ENCODE measurements around the gene ACSM6.

Gene ACSM6

DNA sequence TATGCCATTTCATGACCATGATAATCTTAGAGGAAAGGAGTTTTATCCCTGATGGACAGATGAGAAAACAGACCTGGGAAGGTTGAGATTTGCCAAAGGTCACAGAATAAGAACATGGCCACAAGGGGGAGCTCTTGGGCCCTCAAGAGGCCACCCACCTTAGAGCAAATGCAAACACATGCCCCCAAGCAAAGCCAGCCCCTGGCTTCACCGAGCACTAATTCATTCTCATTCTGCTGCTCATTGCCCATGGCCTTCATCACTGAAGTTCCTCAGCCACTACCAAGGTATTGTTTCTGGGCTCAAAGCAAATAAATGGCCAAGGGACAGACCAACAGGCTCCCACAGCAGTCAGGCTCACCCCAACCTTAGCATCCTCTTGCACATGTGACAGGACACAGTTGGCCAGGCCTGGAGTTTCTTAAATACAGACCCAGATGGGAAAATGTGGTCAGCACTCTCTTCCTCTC, 52.6 kb downstream of the ACSM6 start:
- DNase-seq (ENCODE audit: low read depth), result peak; percentile 30

DNA sequence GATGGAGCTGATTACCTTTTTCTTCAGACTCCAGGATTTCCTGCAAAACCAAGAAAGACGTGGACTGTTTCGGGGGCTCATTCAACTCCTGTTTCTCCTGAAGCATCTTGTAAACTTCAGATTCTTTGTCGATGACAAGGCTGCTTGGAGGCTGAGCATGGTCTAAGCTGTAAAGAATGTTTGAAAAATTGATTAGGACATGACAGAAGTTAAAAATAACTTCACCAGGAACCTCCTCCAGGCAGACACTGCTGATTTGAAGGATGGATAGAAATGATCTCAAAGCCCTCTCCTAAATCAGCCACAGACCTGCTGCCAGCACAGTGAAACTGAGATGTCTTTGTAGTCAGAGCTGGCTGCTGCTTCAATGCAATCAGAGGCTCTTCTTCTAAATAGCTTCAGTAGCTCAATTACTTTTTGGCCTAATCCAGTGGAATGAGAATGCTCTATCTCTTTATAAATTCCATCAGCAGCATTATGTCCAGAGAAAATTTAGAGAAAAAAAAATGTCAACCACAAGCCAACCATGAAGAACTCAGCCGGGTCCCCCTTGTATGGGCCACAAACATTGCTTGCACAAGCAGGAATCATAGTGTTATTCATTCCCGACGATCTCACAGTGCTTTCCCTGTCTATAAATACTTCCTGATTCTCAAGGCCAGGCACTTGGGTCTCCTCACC, 53.3 kb downstream of the ACSM6 start:
- no peak for DNase-seq (ENCODE audit: low read depth)

DNA sequence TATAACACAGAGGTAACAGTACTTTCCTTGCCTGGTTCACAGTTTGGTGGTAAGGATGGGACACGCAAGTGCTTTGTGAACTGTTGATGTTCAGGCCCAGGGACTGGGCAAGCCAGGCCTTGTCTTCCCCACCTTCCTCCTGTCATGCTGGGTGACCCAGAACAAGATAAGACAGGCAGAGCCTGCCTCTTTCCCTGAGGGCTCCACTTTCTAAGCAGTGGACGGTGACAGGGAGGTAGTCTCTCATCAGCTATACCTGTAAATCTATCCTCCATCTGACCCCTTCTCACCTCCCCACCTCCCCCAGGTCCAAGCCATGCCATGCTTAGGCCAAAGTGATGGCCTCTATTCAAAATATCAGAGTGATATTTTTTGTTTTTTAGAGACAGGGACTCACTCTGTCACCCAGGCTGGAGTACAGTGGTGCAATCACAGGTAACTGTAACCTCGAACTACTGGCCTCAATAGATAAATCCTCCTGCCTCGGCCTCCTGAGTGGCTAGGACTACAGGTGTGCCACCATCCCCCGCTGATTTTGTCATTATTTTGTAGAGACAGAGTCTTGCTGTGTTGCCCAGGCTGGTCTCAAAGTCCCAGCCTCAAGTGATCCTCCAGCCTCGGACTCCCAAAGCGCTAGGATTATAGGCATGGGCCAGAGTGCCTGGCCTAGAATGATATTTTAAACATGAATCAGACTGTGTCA, 54.0 kb downstream of the ACSM6 start:
- no peak for DNase-seq (ENCODE audit: low read depth)

DNA sequence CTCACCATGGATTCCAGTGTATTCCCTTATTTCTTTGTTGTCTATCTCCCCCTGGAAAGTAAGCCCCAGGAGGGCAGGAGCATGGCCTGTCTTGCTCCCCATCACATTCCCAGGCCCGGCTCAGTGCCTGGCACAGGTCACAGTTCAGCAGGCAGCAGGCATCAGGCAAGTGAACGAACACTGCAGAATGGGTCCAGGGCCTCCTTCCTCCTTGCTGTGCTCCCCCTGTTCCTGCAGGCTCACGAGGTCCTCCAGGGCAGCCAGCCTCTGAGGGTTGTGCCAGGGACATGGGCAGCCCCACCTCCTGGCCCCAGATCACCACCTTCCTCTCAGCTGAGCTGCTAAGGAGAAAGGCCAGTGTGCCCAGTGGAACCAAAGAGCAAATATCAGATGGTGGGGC, 55.0 kb downstream of the ACSM6 start:
- no peak for DNase-seq (ENCODE audit: low read depth)

DNA sequence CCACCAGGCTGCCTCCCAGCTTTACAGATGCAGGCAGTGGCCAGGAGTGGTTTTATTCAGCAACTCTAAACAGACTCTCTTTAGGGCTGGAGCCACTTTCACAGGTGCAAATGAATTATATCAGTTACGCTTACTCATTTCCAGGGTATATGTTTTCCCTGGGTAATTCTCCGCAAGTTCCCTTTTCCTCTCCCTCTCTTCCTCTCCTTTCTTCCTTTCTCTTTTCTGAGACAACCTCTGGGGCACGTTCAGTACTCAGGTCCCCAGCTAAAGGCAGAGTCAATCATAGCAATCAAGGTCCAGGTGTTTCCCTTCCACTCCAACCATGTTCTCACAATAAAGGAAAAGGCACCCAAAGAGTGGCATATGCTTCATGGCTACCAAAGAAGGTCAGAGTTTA, 55.4 kb downstream of the ACSM6 start:
- no peak for DNase-seq (ENCODE audit: low read depth)

DNA sequence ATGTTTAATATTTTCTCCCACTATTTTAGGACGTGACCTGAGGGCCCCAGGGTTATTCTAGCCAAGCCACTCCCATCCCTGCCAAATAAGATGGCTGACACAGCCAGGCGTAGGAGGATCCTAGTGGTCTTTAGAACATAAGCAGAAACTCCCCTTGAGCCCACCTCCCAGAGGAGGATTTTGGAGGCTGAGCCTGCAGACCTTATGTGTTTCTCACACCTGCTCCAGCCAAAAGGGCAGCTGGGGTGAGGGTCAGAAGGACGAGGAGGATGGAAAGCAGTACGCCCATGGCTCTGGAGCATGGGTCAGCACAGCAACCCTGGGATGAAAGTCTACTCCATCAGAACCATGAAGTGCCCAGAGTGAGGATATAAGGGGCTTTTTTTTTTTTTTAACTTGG, 56.8 kb downstream of the ACSM6 start:
- no peak for DNase-seq (ENCODE audit: low read depth)

DNA sequence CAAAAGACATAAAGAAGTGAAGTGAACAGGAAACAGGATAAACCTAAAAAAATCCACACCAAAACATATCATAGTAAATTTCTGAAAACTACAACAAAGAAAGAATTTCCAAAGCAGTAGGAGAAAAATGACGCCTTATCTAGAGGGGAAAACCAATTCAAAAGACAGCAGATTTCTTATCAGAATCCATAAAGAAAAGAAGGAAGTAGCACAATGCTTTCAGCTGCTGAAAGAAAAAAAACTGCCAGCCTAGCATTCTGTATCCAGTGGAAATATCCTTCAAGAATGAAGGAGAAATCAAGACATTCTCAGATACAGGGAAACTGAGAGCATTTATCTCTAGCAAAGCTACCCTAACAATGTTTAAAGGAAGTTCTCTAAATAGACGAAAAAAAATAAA, 59.0 kb downstream of the ACSM6 start:
- DNase-seq (ENCODE audit: low read depth), result no peak

DNA sequence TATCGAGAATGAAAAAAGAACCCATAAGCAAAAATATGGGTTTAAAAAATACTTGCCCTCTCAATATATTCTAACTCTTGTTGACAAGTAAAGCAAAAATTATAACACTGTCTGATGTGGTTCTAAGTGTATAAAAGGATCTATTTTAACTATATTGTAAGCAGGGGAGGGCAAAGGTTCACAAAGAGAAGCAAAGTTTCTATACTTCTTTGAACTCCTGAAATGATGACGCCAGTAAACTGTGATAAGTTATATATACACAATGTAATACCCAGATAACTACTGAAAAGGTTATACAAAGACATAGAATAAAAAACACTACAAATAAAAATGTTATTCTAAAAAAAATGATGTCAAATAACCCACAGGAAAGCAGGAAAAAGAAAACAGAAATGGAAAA, 59.6 kb downstream of the ACSM6 start:
- no peak for DNase-seq (ENCODE audit: low read depth)

DNA sequence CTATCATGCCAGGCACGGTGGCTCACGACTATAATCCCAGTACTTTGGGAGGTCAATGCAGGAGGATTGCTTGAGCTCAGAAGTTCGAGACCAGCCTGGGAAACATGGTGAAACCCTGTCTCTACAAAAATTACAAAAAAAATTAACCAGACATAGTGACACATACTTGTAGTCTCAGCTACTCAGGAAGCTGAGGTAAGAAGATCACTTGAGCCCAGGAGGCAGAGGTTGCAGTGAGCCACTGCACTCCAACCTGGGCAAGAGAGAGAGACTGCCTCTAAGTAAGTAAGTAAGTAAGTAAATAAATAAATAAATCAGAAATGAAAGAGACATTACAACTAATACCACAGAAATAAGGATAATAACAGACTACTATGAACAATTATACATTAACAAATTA, 60.6 kb downstream of the ACSM6 start:
- DNase-seq (ENCODE audit: low read depth), result no peak

DNA sequence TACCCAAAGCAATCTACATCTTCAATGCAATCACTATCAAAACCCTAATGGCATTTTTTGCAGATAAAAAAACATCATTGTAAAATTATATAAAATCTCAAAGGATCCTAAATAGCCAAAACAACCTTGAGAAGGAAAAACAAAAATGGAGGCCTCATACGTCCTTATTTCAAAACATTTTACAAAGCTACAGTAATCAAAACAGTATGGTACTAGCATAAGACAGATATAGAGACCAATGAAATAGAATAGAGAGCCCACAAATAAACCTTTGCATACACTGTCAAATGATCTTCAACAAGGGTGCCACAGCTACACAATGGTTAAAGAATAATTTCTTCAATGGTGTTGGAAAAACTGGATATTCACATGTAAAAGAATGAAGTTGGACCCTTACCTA, 62.2 kb downstream of the ACSM6 start:
- DNase-seq (ENCODE audit: low read depth), result no peak

DNA sequence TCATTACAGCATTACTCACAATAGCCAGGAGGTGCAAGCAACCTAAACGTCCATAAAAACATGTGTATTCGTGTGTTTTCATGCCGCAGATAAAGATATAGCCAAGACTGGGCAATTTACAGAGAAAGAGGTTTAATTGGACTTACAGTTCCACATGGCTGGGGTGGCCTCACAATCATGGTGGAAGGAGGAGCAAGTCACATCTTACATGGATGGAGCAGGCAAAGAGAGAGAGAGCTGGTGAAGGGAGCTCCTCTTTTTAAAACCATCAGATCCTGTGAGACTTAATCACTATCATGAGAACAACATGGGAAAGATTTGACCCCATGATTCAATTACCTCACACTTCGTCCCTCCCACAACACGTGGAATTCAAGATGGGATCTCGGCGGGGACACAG, 63.8 kb downstream of the ACSM6 start:
- no peak for DNase-seq (ENCODE audit: low read depth)

DNA sequence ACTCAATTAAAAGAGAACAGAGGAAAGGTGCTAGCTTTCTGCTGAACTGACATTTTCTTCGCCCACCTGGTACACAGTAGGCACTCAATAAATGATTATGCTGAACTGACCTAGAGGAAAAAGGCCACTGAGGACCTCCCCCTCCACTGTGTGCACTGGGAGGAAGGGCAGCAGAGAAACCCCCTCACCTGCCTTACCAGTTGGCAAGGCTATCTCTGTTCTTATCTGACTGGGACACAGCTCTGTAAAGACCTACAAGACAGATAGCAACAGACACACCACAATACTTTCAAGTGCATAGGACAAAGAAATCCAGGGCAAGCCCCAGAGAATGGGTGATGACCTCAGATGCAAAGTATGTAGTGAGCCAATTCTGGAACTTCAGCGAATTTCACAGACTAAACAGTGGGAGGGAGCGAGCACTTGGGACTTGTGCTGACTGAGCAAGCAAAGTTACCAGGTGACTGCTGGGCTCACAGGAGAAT, 66.4 kb downstream of the ACSM6 start:
- DNase-seq (ENCODE audit: low read depth), result no peak

DNA sequence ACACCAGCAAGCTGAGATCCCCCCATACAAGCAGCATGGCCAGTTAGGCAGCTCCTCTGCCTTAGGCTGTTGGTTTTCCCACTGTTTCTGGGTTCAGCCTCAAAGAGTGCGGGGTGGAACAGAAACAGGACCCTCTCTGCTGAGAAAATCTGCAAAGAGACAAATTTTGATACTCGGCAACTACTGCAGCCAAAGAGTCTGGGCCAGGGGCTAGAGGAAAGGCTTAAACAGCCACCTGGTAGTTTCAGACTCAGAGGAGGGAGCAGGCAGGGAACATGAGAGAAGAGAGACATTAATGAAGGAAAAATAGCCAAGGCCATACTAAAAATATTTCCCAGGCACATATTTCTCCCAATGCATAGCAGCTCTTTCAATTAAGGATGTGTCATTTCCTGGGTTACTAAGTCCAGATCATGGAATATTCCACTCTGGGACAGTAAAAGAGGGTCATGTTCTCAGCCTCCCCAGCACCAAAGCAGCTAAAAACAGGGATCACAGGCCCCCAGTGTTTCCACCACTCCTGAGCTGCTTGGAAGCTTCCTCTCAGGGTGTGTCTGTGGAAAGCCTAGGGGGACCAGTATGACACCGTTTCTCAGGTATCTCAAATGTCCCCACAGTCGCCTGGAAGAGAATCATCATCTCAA, 67.0 kb downstream of the ACSM6 start:
- no peak for DNase-seq (ENCODE audit: low read depth)

DNA sequence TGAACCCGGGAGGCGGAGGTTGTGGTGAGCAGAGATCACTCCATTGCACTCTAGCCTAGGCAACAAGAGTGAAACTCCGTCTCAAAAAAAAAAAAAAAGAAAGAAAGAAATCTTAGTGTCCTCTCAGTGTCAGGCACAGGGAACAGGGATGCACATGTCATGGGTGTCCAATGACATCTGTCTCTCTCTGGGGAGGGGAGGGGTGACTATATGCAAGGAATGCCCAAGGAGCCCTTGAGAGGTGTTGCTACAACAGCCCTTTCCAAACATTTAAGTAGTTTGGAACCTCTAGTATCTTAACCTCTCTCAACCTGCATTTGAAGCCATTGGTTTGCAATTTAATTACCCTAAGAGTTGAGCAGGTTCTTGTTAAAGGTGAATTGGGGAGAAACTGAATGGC, 67.9 kb downstream of the ACSM6 start:
- DNase-seq (ENCODE audit: low read depth), result no peak

DNA sequence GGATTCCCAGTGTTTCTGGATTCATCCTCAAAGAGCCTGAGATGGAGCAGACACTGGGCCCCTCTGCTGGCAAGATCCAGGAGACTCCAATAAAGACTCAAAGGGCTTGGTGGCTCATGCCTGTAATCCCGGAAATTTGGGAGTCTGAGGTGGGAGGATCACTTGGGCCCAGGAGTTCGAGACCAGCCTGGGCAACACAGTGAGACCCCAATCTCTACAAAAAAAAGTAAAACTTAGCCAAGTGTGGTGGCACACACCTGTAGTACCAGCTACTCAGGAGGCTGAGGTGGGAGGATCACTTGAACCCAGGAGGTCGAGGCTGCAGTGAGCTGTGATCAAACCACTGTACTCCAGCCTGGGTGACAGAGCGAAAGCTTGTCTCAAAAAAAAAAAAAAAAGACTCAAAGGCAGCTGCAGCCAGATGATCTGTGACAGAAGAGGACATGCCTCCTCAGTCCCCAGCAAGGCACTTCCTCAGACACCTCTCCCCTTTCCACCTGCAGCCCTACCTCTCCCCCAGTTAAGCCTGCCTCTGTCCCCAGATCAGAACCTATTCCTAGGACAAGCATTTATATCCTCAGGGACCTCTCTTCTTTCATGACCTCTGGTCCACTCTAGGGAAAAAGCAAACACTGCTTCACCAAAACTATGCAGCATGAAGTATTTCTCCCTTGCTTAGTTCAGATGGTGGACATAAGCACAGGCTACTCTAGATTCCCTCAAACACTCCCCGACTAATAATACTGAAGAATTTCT, 68.9 kb downstream of the ACSM6 start:
- DNase-seq (ENCODE audit: low read depth), result no peak

DNA sequence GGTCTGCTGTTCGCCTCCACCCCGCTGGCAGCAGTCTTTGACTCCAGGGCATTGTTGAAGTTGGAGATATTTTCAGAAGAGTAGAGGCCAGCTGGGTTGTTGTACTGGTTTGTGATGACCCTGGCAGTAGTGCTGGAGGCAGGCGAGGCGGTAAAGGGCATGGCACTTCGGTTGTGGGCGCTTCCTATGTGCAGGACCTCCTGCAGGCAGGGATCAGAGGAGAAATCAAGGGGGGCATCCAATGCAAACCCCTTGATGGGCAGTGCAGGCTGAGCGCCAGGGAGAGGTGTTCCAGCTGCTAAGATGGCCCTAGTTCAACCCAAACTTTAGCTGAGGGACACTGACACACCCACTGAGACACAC, 69.8 kb downstream of the ACSM6 start:
- DNase-seq (ENCODE audit: low read depth), result no peak

DNA sequence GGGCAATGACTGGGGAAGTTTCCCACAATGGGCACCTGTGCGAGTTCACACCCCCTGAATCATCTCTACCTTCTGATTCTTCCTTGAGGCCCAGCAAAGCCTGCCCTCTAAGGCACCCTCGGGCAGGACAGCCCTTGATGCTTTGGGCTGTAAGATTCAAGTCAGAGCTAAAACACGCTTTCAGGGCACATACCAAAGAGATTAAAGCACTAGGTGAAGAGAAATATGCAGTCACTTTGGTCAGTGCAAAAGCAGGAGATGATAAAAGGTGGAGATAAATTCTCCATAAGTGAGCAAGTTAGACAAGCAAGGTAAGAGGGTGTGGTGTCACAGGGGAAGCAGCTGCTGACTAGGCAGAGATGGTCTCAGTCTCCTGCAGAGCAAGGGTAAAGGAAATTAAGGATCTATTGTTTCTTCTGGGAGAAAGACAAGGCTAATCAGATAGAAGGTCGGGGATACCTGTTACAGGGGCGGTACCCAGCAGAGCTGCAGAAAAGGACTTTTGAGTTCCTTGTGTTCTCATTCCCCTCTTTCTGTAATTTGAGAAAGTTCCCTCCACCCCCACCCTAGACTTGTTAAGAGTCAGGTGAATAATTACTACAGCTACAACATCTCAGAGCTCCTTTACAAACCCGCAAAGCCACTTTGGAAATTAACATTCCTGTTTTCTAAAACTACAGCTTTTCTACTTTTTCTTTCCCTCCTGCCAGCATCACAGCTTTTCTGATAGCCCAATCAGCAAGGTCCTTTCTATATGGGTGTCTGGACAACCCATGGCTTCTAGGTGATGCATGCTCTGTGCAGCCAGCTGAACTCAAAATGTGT, 70.4 kb downstream of the ACSM6 start:
- DNase-seq (ENCODE audit: low read depth), result no peak

DNA sequence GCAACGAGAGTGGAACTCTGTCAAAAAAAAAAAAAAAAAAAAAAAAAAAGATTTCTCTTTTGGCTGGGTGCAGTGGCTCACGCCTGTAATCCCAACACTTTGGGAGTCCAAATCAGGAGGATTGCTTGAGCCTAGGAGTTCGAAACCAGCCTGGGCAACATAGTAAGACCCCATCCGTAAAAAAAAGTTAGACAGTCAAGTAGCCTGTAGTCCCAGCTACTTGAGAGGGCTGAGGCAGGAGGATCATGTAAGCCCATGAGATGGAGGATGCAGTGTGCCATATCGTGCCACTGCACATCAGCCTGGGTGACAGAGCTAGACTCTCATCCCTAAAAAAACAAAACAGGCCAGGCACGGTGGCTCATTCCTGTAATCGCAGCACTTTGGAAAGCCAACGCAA, 71.5 kb downstream of the ACSM6 start:
- no peak for DNase-seq (ENCODE audit: low read depth)

DNA sequence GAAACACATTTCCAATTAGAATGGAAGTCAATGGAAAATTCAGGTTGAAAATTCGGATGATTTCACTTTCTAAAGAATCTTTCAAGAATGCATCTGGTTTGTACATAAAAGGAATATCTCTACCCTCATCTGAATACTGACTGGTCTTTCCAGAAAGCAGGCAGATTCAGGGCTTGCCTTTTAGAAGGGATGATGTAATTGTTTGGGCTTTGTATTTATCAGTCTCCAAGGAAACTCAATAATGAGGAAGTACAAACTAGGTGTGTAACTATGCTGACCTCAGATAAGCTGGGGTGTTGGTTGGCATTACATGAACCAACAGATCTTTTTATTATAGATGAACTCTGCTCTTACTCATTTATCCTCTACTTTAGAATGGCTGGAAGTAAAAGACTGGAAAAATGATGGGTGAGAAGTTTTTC, 72.6 kb downstream of the ACSM6 start:
- no peak for DNase-seq (ENCODE audit: low read depth)

DNA sequence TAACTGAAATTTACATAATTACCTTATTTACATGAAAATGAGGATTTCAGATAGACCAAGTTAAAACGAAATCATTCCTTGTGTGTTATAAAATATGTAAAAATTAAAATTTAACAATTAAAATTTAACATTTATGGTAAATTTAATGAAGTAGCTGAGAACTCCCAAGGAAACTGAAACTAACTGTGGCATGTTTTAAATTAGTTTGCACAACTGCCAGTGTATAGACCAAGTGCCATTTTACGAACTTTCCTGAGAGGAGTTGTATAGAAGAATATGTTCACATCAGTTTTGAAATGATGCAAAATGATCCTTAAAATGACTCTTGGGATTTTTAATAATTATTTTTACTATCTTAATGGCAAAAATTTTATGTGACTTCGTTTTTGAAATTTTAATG, 73.2 kb downstream of the ACSM6 start:
- no peak for DNase-seq (ENCODE audit: low read depth)

DNA sequence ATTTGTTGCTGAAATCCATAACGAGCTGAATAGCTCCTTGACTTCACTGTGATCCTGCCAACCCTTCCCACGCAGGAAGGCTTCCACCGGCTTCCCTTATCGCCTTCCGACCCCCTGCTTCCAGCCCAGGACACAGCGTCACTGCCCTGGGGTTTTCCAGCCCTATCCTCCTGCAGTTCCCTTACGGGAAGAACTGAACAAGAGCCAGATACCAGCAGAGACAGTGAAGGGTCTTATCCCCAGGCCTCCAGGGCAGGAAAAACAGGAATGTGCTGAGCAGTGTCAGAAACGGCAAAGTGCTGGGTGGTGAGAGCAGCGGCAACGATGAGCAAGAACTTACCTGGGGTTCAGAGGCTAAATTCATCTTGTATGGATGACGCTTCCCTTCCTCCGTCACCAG, 74.4 kb downstream of the ACSM6 start:
- no peak for DNase-seq (ENCODE audit: low read depth)
